Activated CD8-positive, alpha-beta memory T cell treated with anti-CD3 and anti-CD28 coated beads, Interleukin-2, amount 50 U/mL, for 48 hours (primary cell): ENCODE results near the gene GPR176.

ENCODE experiments used
- DNase-seq: peaks from one replicate; pipeline ENCODE4 v3.0.0-alpha.2; 2020

Gene GPR176, protein sequence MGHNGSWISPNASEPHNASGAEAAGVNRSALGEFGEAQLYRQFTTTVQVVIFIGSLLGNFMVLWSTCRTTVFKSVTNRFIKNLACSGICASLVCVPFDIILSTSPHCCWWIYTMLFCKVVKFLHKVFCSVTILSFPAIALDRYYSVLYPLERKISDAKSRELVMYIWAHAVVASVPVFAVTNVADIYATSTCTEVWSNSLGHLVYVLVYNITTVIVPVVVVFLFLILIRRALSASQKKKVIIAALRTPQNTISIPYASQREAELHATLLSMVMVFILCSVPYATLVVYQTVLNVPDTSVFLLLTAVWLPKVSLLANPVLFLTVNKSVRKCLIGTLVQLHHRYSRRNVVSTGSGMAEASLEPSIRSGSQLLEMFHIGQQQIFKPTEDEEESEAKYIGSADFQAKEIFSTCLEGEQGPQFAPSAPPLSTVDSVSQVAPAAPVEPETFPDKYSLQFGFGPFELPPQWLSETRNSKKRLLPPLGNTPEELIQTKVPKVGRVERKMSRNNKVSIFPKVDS

DNA sequence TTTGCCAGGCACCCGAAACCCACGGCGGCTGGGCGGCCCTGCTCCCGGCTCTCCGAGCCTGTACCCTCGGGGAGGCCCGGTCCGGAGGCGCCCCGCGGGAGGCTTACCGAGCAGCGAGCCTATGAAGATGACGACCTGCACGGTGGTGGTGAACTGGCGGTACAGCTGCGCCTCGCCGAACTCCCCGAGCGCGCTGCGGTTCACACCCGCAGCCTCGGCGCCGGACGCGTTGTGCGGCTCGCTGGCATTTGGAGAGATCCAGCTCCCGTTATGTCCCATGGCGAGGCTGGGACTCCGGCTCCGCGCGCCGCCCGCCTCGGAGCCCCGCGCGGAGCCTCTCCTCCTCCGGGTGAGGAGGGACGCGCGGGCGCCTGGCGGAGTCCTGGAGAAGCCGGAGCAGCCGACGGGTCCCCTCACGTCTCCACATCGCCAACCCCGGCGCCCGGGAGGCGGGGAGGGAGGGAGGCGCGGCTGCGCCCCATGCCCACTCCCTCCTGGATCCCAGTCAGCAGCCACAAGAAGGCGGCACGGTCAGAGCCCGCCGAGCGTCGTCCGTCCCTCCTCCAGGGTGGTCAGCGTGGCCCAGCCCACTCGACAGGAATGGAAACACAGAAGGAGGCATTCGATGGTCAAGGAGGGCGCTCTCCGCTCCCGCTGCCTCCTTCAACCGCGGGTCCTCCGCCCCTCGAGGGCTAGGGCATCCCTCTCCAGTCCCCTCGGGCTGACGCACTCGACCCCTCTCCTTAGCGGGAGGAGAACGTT lies at the start of gene GPR176:
GPR176 (minus strand) TSS at position 519 of the 762 bp plus-strand sequence; CDS start at position 279, 240 bp downstream.
- DNase-seq: peak; percentile 62

DNA sequence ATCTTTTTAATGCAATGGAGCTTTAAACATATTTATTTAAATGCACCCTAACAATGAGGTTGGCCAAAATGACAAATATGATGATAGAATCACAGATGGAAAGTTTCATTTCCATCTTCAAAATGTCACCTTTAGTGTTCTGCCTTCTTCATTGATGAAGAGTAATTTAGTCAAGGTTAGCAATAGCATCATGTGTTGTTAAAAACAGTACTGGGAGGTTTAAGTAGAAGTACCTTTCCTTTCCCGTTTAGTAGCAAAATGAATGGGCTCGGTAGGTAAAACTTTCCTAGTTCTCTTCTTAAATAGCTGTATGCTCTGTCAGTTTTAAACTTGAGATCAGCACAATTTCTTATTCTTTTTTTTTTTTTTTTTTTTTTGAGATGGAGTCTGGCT lies 48.9 kb upstream of the GPR176 start:
- DNase-seq: no peak

DNA sequence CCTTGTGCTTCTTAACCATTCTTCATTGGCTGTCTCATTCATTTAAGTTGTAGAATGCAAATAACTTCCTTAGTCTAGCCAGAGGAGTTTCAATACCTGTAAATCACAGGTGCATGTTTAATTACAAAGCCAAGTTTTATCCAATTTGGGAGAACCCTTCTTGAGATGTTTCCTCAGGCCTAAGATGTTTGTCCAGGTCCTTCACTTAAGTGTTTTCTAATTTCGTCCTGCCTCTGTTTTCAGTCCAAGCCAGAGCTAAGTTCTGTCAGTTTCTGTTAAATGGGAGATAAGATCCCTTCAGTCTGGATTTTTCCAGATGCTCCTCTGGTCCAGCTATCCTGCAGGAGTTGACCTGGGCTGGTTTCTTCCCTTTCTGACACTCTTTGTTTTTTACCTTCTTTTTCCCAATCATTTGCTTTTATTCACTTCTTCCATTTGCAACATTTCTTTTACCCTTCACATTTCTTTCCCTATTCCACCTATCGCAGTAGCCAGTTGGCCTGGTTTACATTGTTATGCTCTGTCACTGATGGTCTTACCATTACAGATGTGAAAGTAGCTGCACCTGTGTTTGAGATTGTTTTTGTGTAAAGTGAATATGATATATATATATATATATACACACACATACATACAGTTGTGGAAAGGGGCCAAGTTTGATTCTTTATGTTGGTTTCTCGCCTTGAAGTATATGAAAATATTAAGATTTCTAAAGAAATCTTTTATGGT lies 48.4 kb upstream of the GPR176 start:
- DNase-seq: no peak

DNA sequence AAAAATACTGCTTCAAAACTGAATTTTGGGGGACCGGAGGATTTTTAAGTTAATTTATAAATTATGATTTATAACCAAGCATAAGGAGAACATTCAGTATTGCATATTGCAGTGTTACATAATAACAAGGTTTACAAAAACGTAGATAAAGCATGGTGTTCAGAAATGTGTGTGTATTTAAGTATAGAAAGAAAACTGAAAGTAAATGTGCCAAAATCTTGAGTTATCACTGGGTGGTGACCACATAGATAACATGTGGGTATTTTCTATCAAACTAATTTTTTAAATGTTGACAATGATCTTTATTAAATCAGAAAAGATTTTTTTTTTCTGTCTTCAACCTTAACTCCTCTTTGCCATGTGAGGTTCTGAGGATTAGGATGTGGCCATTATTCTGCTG lies 46.5 kb upstream of the GPR176 start:
- no peak for DNase-seq

DNA sequence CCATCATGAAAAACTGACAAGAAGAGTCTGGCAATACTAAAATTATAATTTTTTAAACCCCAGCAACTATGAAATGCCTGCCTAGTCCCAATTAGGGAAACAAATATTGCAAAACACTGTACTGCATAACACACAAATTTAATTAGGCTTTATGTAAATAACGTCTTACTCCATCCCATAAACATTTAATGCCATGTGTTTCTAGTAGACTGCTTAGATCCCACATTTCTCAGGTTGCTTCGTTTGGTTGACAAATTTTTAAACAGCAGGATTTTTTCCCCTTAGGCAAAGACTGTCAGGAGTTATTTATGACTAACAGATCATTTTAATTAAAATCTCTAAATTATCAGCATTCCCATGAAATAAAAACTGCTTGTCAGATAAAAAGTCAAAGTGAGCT lies 43.7 kb upstream of the GPR176 start:
- DNase-seq: no peak

DNA sequence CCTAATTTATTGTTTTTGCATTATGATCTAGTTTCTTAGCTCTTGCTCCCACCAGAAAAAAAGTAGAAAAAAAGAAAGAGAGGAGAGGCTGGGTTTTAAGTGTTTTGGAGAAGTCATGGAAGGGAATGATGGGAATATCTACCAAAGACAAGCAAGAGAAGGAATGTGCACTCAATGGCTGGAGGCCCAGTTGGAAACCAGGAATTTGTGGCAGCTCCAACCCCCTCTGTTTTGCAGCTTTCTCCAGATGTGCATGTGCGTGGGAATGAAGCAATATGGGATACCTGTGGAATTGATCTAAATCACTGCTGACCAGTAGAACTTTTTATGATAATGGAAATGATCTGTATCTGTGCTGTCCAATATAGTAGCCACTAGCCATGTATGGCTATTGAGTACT lies 41.0 kb upstream of the GPR176 start:
- DNase-seq: no peak

DNA sequence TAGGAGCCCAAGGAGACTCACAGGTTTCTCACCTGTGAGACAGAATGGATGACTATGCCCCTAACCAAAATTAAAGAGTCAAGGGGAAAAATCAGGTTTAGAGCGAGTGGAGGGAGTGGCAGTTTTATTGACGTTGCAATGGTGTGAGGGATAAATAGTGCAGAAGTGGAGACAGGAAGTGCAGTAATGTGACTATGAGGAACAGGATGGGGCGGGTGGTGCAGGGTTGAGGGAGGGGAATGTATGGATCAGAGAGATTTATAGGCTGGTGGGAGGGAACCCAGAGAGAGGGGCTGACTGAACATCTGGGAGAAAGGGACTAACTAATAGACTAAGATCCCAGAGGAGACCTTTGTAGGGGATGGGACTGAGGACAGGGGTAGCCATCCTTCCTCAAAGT lies 40.3 kb upstream of the GPR176 start:
- DNase-seq: no peak

DNA sequence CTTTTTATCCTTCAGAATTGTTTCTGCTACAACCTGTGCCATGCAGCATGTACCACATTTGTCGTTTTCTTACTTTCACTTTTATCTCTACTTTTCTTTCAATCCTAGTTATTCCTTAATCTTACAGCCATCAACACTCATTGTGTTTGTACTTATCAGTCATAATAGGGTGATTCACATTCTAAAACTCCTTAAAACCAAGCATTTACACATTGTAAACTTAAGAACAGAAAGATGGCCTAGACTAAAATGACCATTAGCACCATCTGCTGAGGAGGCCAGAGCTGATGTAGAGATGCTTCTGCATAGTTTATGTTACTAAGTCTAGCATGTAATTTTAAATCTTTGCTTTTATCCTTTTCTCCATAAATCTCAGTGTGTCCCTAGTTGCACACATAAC lies 39.3 kb upstream of the GPR176 start:
- no peak for DNase-seq

DNA sequence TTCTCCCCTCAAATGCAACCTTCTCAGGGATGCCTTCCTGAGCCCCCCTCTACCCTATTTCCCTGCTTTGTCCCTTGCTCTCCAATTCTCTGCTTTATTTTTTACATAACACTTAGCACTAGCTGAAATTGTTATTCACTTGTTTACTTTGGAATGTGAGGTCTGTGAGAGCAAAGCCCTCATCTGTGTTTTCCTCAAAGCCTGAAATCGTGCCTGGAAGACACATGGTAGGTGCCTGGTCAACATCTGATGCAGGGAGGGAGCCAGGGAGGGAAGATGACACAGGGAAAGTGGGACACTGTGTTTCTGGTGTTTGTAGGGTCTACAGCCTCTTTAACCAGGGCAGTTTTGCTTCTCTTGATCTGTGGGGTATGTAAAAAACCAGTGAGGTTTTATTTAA lies 37.4 kb upstream of the GPR176 start:
- no peak for DNase-seq

DNA sequence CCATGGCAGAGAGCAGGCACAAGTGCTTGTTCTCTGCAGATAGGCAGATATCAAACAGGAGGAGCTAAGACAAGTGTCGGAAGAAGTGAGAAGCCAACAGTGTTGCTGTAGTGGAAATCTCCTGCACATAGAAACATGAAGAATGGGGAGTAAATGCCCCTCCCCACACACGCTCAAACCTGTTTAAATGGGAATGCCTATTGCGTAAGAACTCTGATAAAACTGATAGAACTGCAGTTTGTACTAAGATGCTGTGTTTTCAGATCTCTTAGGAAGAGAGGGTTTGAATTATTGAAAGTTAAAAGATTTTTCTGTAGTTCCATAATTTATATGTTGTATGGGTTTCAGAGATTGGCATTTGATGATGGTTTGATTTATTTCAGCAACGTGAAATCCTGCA lies 33.5 kb upstream of the GPR176 start:
- DNase-seq: no peak

DNA sequence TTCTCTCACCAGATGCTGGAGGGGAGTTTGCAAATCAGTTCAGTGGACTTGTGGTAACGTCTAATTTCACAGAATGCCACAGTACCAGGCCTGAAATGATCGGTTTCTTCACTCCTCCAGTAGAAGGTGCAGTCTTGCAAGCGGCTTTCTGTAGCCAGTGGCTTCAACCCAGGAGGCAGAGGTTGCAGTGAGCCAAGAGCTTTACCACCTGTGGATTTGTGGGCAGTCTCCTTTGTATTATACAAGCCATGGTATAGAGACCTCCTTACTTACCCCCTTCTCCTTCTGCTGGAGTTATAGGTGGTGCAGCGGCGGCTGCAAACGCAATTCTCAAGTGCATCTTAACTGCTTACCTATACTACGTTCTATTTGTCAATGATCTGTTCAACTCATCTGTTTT lies 31.5 kb upstream of the GPR176 start:
- no peak for DNase-seq

DNA sequence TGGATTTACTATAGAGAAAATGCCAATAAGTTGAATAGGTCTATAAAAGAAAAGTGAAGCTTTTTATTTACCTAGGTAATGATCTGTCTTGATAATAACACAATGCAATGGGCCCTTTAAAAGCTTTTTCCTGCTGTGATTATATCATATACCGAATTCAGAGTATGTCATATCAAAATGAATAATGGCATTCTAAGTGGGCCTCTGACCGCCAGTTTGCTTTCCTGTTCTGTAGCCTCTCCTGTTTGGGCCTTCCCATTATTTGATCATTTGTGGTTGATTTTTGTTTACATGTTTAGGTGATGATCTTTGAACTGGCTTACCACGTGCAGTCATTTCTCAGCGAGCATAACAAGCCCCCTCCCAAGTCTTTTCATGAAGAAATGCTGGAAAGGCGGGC lies 28.8 kb upstream of the GPR176 start:
- DNase-seq: no peak

DNA sequence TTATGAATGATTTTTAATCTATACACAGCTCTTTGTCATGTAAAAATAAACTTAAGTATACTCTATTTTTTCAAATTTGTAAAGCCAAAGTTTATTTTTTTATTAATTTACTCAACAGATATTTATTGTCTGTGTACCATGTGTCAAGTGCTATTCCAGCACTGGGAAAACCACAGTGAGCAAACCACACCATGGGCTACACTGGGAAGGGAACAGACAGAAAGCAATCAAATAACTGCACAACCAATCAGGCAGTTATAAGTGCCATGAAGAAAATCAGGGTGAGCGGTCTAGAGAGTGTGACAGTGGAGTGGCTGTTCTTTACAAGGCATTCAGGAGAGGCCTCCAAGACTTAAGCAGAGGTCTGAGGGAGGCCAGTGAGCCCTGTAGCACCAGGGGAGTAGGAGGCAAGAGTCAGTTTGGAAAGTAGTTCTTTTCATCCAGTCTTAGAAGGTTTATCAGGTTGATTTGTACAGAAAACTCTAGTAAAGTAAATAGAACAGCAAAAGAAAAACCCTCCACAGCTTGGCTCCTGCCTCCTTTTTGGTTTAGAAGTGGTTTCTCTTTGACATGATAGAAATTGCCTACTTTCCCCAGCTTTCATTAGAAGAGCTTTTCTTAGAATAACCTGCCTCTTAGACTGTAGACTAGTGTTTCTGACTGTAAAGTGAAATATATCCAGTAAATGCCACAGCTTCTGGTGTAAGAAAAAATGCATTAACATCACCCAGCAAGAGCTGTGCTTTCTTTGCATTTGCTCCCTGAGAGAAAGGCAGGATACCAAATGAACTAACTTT lies 27.5 kb upstream of the GPR176 start:
- no peak for DNase-seq

DNA sequence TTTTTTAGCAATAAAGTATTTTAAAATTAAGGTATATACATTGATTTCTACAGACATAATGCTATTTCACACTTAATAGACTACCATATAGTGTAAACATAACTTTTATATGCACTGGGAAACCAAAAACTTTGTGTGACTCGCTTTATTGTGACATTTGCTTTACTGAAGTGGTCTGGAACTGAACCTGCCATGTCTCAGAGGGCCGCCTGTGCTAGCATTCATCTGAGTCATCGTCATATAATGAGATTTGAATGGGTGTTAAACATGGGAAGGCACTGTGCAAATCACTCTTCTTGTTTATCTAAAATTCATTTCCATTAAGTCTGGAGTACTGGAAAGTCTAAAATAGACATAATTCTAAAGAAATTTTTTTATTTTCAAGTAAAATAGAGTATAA lies 26.8 kb upstream of the GPR176 start:
- DNase-seq: no peak

DNA sequence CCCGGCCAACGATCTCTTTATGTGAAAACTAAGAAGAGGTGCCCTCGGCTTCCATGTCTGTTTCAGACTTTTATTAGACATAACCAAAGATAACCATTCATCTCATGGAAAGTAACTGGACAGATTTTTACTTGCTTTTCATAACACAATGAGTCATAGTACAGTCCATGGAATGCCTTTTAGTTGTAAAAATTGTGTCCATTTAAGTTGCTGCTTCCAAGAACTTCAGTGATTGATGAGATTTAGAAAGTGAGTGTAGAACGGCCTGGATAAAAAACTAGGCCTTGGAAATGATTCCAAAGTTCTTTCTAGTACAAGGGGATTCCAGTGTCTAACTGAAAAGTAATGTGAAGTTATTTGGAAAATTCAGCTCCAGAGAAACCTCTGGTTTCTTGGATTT lies 24.7 kb upstream of the GPR176 start:
- no peak for DNase-seq

DNA sequence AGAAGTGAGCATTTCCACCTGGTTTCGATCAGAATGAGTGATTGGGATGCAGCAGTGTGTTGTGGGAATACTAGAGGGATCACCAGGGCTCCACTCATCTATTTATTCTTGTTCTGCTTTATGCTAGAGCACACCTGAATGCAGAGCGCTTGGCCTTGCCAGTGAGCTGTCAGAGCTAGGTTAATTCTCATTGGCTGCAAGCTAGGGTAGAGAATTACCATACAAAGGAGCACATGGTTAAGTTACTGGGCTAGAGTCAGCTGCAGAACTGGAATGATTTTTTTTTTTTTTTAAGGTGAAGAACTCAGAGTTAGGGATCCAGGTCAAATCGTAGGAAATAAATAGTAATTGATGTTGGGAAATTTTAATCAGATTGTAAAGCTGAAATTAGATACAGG lies 22.7 kb upstream of the GPR176 start:
- DNase-seq: no peak

DNA sequence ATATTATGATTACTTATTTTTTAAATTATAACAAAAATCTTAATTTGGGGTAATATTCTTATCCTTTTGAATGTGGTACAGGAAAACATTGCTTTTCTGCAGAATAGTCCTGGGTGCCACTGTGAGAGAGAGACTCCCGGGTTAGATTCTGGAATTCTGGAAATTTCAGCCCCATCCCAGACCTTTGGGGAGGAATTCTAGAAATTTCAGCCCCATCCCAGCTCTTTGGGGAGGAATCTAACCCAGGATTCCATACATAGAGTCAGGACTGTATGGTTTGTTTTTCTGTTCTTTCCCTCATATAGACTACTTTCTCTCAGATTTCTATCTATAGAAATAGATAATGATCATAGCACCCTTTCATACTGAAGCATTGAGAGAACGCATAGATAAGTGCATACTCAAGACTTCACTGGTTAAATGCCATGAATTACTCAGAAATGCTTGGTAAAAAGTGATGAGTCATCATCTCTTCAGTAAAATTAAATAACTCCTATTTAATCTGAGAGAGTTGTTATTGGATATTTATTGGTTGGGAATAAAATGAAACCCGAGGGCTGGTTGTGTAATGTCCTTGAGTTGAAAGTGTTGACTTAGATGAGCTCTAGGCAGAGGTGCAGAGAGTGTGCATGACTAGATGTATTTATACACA lies 22.2 kb upstream of the GPR176 start:
- DNase-seq: no peak

DNA sequence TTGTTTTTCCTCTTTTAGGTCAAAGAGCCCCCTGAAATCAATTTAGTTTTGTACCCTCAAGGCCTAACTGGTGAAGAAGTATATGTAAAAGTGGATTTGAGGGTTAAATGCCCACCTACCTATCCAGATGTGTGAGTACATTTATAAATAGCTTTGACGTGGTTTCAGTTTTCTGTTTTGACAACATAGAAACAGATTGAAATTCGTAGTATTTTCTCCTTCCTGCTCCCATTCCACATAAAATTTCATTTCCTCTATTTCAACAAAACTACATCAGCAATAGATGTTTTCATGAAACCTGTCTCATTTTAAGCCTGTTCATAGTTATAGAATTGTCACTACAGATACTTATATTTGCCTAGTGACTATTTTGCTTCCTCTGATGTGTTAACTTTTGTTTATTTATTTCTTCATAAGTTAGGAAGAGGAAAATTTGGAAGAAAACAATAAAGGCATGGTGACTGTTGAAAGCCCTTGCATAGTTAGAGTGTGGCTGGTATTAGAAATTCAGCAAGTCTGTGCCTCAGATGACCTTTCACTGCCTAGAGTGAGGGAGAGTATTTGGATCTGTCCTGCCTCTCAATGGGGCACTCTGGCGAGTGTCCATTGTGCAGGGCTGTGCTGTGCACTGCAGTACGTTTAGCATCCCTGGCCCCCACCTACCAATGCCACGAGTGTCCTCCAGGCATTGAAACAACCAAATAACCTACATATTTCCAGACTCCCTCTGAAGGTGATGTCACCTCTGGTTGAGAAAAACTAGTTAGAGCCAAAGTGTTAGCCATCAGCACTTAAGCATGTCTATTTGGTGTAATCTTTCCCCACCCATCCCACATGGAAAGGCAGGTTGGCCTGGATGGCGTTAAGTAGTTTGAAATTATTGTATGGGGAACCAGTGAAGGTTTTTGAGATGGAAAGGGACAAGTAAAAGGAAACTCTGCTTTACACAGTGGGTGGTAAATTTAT lies 19.7 kb upstream of the GPR176 start:
- DNase-seq: no peak

DNA sequence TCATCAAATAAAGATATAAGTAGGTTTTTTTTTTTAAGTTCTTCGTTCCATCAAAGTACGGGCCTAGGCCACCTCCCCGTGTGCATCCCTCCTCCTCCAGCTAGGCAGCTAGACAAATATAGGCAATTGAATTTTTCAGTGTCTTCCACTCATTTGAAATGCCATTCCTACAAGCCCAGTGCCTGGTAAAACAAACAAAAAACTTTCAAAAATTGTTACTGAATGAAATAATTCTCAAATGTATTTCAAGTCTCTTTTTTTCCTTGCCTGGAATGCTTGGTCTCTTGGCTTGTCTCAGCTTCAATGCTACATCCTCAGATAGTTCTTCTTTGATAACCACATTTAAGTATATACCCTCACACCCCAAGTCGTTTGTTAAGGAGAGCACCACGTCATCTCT lies 17.6 kb upstream of the GPR176 start:
- no peak for DNase-seq

DNA sequence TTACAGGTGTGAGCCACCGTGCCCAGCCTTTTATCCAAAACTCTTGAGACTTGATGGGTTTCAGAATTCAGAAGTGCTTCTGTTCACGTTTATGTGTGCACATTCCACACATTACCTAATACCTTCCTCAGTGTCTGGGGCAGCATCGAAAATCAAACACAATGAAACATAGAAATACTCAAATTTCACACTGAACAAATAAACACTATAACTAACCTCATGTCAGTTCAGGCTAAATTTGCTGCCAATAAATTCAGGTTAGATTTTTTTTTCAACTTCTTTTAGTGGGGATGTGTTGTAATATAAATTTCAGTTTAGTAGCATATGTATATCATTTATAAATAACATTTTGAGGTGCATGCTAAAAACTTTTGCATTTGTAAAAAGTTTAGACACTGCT lies 16.6 kb upstream of the GPR176 start:
- no peak for DNase-seq

DNA sequence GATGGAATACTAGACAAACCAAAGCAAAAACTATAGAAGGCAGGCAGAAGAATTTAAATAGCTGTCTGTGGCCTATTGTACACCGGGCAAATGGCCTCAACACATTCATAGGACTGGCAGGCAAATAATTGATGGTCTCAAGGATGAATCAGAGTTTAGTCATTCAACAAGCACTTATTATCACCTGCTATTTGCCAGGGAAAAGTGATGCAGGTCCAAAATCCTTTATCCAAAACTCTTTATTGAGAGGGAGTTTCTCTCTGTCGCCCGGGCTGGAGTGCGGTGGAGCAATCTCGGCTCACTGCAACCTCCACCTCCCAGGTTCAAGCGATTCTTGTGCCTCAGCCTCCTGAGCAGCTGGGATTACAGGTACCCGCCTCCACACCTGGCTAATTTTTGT lies 16.1 kb upstream of the GPR176 start:
- no peak for DNase-seq
